Activated CD4-positive, alpha-beta memory T cell treated with anti-CD3 and anti-CD28 coated beads for 36 hours (primary cell): ENCODE results near the gene POGLUT2. TPM values are rescaled to one million over a fixed set of nuclear protein-coding genes. Genes with fewer than 3 reads are reported as not detected.
"Not testable (repeated sequence)": the region's sequence is repeated elsewhere in the genome, so short reads cannot be mapped to it uniquely, and the experiment has no call there.

Experiments
- CTCF ChIA-PET: fragments of 350-600 bp; sonication (Branson Sonifier 250); formaldehyde crosslinking; loops from one replicate; lab custom pipeline; 2021; ENCODE audit warnings: antibody characterized with exemption, inconsistent platforms; lab: Charles Lee
- POLR2A ChIA-PET: fragments of 350-600 bp; sonication (Branson Sonifier 250); formaldehyde crosslinking; loops from one replicate; lab custom pipeline; 2021; ENCODE audit warnings: antibody characterized with exemption; lab: Charles Lee
- DNase-seq: peaks from one replicate; pipeline ENCODE4 v3.0.0-alpha.2; 2020
- H3K27ac Mint-ChIP-seq: one replicate; pipeline ENCODE4 v1.8.0; 2021; ENCODE audit warnings: mixed read lengths
- H3K27me3 Mint-ChIP-seq: one replicate; pipeline ENCODE4 v1.8.0; 2021; ENCODE audit warnings: mixed read lengths
- H3K36me3 Mint-ChIP-seq: one replicate; pipeline ENCODE4 v1.8.0; 2021; ENCODE audit warnings: mixed read lengths
- H3K4me1 Mint-ChIP-seq: one replicate; pipeline ENCODE4 v1.8.0; 2021; ENCODE audit warnings: low read depth, mixed read lengths
- H3K4me3 Mint-ChIP-seq: one replicate; pipeline ENCODE4 v1.8.0; 2021; ENCODE audit warnings: mild to moderate bottlenecking, mixed read lengths
- H3K9me3 Mint-ChIP-seq: one replicate; pipeline ENCODE4 v1.8.0; 2021; ENCODE audit warnings: mixed read lengths
- intact Hi-C: fragments of 100-400 bp; cut with micrococcal nuclease; formaldehyde crosslinking; loops from one replicate; pipeline ENCODE4 v1.15.1; 2023
- total RNA-seq, 2 experiments: library from RNA; stranded (reverse); gene quantifications; one replicate each; pipeline ENCODE4 v1.2.3, GENCODE V29; 2021

POGLUT2 gene
- total RNA-seq, 2 experiments from 2014 or later, result 4.4 to 4.9 TPM

DNA sequence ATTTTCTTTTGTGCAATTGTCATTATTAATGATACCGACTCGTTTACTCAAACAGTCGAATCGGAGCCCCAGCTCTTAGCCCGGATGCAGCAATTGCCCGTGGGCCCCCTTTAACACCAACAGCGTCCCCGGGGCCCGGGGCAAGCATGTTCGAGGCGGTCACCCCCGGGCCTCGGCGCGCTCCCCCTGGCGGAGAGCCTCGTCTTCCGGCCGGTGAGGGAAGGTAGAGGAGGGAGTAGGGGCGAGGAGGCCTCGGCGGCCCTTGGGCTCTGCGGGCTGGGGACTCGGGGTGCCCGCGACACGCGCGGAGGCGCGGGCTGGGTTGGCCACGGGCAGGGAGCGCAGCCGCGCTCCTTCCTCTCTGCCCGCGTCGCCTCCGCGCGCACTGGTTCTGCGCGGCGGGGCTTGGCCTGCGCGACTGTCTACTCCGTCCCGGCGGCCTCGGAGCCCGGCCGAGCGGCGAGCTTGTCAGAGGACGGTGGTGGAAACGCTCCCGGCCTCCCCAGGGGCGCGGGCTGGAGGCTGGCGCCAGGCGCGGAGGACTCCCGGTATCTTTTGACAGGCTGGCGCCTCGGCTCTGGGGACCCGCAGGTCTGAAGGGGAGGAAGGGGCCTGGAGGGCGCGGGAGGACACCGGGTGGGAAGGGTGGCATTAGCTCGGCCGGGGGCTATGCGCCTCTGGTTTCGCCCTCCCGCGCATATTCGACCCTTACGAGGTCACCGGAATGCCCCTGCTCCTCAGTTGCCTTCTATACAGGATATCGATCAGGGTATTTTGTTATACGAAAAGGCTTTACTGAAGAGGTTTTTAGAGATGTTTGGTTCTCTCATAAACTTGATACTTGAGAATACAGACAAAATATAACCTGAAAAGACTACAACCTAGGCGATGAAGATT is 1.6 kb upstream of the POGLUT2 start:
- CTCF ChIA-PET, result interaction anchor here (0.6 to 4.7 kb wide), 23 partner anchors 10 to 208 kb away, joined by 3 to 22 read pairs (median 3); partner anchors contain the start of genes ERCC5 and TEX30

DNA sequence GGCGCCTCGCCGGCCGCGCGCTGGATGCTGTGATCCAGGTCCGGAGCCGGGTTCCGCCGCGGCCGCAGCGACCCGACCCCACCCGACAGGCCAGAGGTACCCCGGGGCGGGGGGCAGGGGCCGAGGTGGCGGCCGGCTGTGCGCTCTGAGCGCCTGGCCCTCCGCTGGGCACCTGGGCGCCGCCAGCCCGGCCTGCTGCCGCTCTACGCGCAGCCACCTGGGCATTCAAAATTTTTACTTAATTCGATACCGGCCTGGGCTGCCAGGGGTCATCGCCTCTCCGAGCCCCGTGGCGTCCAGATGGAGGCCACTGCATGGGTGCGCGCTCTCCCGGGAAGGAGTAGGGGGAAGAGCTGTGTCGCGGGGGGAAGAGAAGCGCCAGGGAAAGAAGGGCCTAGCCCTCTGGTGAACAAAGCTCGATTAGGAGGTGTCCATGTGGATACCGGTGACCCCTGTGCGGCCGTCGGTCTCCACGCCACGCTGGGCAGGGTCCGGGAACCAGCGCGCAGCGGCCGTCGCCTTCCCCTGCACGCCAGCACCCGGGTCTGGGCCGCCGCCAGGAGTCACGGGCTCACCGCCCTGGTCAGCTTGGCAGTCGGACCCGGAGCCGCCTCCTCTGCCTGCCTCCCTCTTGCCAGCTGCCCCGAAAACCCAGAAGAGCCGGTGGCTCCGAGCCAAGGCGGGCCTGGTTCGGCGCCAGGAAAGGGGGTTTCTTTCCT is 809 bp upstream of the POGLUT2 start:
- ChIA-PET POLR2A (interaction anchor here (0.5 to 3.6 kb wide), 9 partner anchors 14 to 208 kb away, joined by 3 to 28 read pairs (median 3); partner anchors contain the start of genes ERCC5, TEX30 and TPP2), CTCF (interaction anchor here (0.6 to 4.7 kb wide), 16 partner anchors 9 to 208 kb away, joined by 3 to 22 read pairs (median 4); partner anchors contain the start of genes ERCC5 and TEX30)
- intact Hi-C loops, result loop anchor here (1.0 to 5.0 kb wide), 5 partner anchors 26 to 207 kb away; partner anchors contain the start of genes TEX30 and TPP2
- DNase-seq, result peak; percentile 15
- Mint-ChIP-seq H3K36me3 (peaks cover 6% of the 10 kb centered on the region), H3K9me3 (no peaks in the 10 kb centered on the region), H3K27me3 (peaks cover 5% of the 10 kb centered on the region), H3K27ac (peak overlapping the region; percentile 38), H3K4me1 (peaks cover 22% of the 10 kb centered on the region), H3K4me3 (peak overlapping the region; percentile 90)

More for the DNA sequence above, 1.6 kb upstream of the POGLUT2 start:
- Mint-ChIP-seq H3K4me1 (peaks cover 22% of the 10 kb centered on the region), H3K4me3 (peak overlapping the region; percentile 90), H3K9me3 (no peaks in the 10 kb centered on the region), H3K36me3 (peaks cover 6% of the 10 kb centered on the region), H3K27me3 (peaks cover 5% of the 10 kb centered on the region), H3K27ac (peak overlapping the region; percentile 38)
- peak; percentile 88 for DNase-seq
- intact Hi-C loops, result loop anchor here (1.0 kb wide), 1 partner anchor 27 kb away; the partner anchor contains the start of gene TEX30
- POLR2A ChIA-PET, result interaction anchor here (1.0 to 3.6 kb wide), 8 partner anchors 14 to 208 kb away, joined by 3 to 28 read pairs (median 4); partner anchors contain the start of genes ERCC5, TEX30 and TPP2

DNA sequence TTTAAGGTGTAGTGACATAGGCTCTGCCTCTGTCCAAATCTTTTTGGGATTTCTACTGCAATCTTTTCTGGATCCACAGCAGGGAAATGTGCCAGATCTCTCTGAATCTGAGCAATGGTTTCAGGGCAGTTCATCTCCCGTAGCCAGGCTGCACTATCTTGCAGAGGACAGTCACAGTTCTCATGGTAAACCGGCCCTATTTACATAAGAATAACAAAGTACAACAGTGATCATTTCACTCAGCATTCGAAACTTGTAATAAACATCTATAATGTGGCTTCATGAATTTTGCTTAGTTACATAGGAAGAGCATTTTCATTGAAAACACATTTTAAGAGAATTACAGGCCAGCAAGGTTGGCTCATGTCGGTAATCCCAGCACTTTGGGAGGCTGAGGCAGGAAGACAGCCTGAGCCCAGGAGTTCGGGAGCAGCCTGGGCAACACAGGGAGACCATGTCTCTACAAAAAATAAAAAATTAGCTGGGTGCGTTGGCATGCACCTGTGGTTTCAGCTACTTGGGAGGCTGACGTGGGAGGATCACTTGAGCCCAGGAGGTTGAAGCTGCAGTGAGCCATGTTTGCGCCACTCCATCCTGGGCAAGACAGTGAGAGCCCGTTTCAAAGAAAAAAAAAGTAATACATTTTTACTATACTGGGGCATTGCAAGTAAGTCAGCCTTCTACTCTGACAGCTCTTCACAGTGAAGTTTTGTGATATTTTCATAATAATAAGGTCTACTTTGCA is 5.0 kb downstream of the POGLUT2 start:
- Mint-ChIP-seq H3K36me3 (peaks cover 16% of the 10 kb centered on the region), H3K27ac (no peak overlapping the region), H3K4me1 (peaks cover 7% of the 10 kb centered on the region), H3K4me3 (no peak overlapping the region), H3K27me3 (peaks cover 5% of the 10 kb centered on the region), H3K9me3 (no peaks in the 10 kb centered on the region)
- DNase-seq, result no peak
- intact Hi-C loops, result no loop called here
- POLR2A ChIA-PET, result interaction anchor here (0.6 to 1.2 kb wide), 2 partner anchors 20 to 44 kb away, joined by 3 to 4 read pairs; partner anchors contain the start of gene TEX30
- CTCF ChIA-PET, result no interaction called here

GRCh38 chr13:102792396-102792795 is 6.4 kb downstream of the POGLUT2 start:
- H3K9me3 Mint-ChIP-seq, result no peaks in the 10 kb centered on the region
- peaks cover 2% of the 10 kb centered on the region for H3K4me1 Mint-ChIP-seq
- no peak for DNase-seq
- peaks cover 21% of the 10 kb centered on the region for H3K36me3 Mint-ChIP-seq
- intact Hi-C loops, result no loop called here
- no peak overlapping the region for H3K27ac Mint-ChIP-seq
- ChIA-PET CTCF (no interaction called here), POLR2A (no interaction called here)
- H3K27me3 Mint-ChIP-seq, result peaks cover 5% of the 10 kb centered on the region
- no peak overlapping the region for H3K4me3 Mint-ChIP-seq

DNA sequence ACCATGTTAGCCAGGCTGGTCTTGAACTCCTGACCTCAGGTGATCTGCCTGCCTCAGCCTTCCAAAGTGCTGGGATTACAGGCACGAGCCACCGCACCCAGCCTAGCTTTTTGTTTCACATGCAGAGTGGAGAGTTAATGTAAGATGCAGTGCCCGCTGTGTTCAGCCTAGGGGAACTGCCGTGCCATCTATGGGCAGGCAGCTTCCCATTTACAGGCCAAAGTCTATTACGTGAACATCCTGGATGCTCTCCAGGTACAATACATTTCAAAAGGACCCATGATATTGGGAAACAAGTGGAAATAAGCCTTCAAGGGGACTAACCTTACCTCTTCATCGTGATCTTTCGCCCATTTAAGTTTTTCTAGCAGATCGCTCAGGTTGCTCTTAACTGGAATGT is 10.1 kb downstream of the POGLUT2 start:
- DNase-seq, result no peak
- H3K4me3 Mint-ChIP-seq, result no peak overlapping the region
- no peaks in the 10 kb centered on the region for H3K4me1 Mint-ChIP-seq
- CTCF ChIA-PET, result interaction anchor here (1.7 kb wide), 1 partner anchor 12 kb away, joined by 4 read pairs; no protein-coding TSS in a partner anchor
- peaks cover 15% of the 10 kb centered on the region for H3K36me3 Mint-ChIP-seq
- no peak overlapping the region for H3K27ac Mint-ChIP-seq
- no peaks in the 10 kb centered on the region for H3K27me3 Mint-ChIP-seq
- POLR2A ChIA-PET, result no interaction called here
- intact Hi-C loops, result no loop called here
- no peaks in the 10 kb centered on the region for H3K9me3 Mint-ChIP-seq

GRCh38 chr13:102784483-102784882 is 14.3 kb downstream of the POGLUT2 start:
- POLR2A ChIA-PET, result no interaction called here
- peaks cover 18% of the 10 kb centered on the region for H3K4me1 Mint-ChIP-seq
- H3K27ac Mint-ChIP-seq, result no peak overlapping the region
- CTCF ChIA-PET, result interaction anchor here (0.8 to 1.4 kb wide), 2 partner anchors 10 to 16 kb away, joined by 3 read pairs; no protein-coding TSS in a partner anchor
- H3K27me3 Mint-ChIP-seq, result no peaks in the 10 kb centered on the region
- peaks cover 21% of the 10 kb centered on the region for H3K36me3 Mint-ChIP-seq
- no peak overlapping the region for H3K4me3 Mint-ChIP-seq
- no peak for DNase-seq
- intact Hi-C loops, result no loop called here
- peaks cover 12% of the 10 kb centered on the region for H3K9me3 Mint-ChIP-seq

- intact Hi-C loops, result no loop called here
- peaks cover 12% of the 10 kb centered on the region for H3K9me3 Mint-ChIP-seq
- no peaks in the 10 kb centered on the region for H3K27me3 Mint-ChIP-seq
- no peak overlapping the region for H3K27ac Mint-ChIP-seq
- CTCF ChIA-PET, result no interaction called here
- POLR2A ChIA-PET, result no interaction called here
- H3K36me3 Mint-ChIP-seq, result peaks cover 15% of the 10 kb centered on the region
- no peak overlapping the region for H3K4me3 Mint-ChIP-seq
- no peak for DNase-seq
- peaks cover 26% of the 10 kb centered on the region for H3K4me1 Mint-ChIP-seq
Measured at GRCh38 chr13:102781591-102781990, 17.2 kb downstream of the POGLUT2 start.

GRCh38 chr13:102780656-102781055 is 18.1 kb downstream of the POGLUT2 start:
- intact Hi-C loops, POLR2A ChIA-PET, H3K4me3 Mint-ChIP-seq, H3K27me3 Mint-ChIP-seq, DNase-seq: not testable (repeated sequence)
- Mint-ChIP-seq H3K36me3 (peaks cover 15% of the 10 kb centered on the region), H3K9me3 (peaks cover 12% of the 10 kb centered on the region), H3K27ac (peak overlapping the region; percentile 90), H3K4me1 (peaks cover 26% of the 10 kb centered on the region)
- CTCF ChIA-PET, result interaction anchor here (1.6 kb wide), 1 partner anchor 19 kb away, joined by 6 read pairs; no protein-coding TSS in a partner anchor

DNA sequence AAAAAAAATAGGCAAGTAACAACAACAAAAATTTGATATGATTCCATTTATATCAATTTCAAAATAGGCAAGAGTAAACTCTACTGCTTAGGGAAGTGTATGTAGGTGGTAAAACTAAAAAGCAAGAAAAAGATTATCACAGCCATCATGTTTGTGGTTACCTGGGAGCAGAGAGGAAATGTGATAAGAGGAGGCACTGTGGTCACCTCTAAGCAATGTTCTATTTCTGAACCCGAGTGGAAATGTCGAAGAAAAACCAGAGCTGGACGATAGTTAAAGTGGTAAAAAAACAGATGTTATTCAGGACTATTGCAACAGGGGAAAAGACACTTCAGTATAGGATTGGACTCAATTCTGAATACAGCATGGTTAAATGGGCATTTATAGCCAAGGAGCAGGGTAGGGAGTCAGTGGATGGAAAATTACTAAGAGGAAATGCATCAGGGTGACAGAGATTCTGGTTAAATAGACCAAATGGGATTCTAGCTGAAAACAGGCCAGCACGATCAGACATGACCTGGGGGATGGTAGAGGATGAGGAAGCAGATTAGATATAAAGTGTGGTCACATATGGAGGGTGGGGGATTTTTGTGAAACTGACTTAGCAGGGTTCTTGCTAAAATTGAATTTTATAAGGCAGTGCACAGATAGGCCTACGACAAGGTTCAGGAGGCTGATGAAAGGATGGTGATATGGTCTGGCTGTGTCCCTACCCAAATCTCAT is 19.2 kb downstream of the POGLUT2 start:
- POLR2A ChIA-PET, result interaction anchor here (1.0 to 1.2 kb wide), 3 partner anchors 22 to 183 kb away, joined by 3 to 10 read pairs (median 4); partner anchors contain the start of genes ERCC5 and TPP2
- CTCF ChIA-PET, result interaction anchor here (0.8 to 1.6 kb wide), 2 partner anchors 20 to 296 kb away, joined by 3 to 6 read pairs; no protein-coding TSS in a partner anchor
- H3K4me3 Mint-ChIP-seq, result peak overlapping the region; percentile 14
- H3K4me1 Mint-ChIP-seq, result peaks cover 28% of the 10 kb centered on the region
- H3K36me3 Mint-ChIP-seq, result peaks cover 15% of the 10 kb centered on the region
- no peaks in the 10 kb centered on the region for H3K27me3 Mint-ChIP-seq
- H3K9me3 Mint-ChIP-seq, result peaks cover 12% of the 10 kb centered on the region
- H3K27ac Mint-ChIP-seq, result peak overlapping the region; percentile 90
- intact Hi-C loops, result loop anchor here (1.0 kb wide), 2 partner anchors 19 to 66 kb away; partner anchors contain the start of gene POGLUT2
- peak; percentile 47 for DNase-seq

- Mint-ChIP-seq H3K4me1 (peaks cover 38% of the 10 kb centered on the region), H3K27me3 (no peaks in the 10 kb centered on the region), H3K9me3 (peaks cover 11% of the 10 kb centered on the region), H3K27ac (no peak overlapping the region), H3K4me3 (no peak overlapping the region), H3K36me3 (peaks cover 17% of the 10 kb centered on the region)
- intact Hi-C loops, result no loop called here
- ChIA-PET POLR2A (no interaction called here), CTCF (no interaction called here)
- no peak for DNase-seq
Measured at GRCh38 chr13:102777736-102778135, 21.0 kb downstream of the POGLUT2 start.
